Measurements from ENCODE around the gene CALCA. TPM values are rescaled to one million over a fixed set of nuclear protein-coding genes. Genes with fewer than 3 reads are reported as not detected.

The CALCA gene
- total RNA-seq, 1 donor from 2014 or later = not detected

GRCh38 chr11:14934641-14935351 is 37.4 kb downstream of the CALCA start:
- Histone ChIP-seq H3K27ac (no peak overlapping the region), H3K4me3 (no peak overlapping the region), H3K4me1 (no peaks in the 10 kb centered on the region), H3K27me3 (no peaks in the 10 kb centered on the region), H3K36me3 (no peaks in the 10 kb centered on the region), H3K9me3 (no peaks in the 10 kb centered on the region)
- no peak for DNase-seq (ENCODE audit: low spot score in 2 of 2)
- intact Hi-C loops (cut with DNase I) = no loop called here
- TF ChIP-seq CTCF (IDR thresholded peaks at IDR 0.05) = no peak

DNA sequence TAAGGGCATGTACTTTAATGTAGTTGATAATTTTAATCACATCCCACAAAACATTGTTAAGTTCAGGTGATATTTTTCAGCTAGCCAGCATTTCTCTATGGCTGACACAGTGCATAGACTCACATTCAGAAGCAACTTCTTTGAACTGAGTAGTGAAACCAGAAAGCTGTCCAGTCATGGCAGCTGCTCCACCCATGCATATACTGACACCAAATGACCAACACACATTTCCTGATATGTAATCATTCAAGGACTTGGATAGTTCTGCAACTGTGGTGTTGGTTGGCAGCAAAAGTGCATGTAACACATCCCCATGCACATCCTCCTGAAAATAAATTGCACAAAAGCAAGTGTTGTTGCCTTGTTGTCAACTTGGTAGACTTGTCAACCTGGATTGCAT is 39.7 kb downstream of the CALCA start:
- Histone ChIP-seq H3K27ac (no peak overlapping the region), H3K27me3 (no peaks in the 10 kb centered on the region), H3K4me3 (no peak overlapping the region), H3K4me1 (no peaks in the 10 kb centered on the region), H3K9me3 (peaks cover 0 to 4% of the 10 kb centered on the region in 2 donors), H3K36me3 (no peaks in the 10 kb centered on the region)
- DNase-seq (ENCODE audit: low spot score in 2 of 2) = no peak
- intact Hi-C loops (cut with DNase I) = no loop called here
- TF ChIP-seq CTCF (IDR thresholded peaks at IDR 0.05) = no peak

- no peak for DNase-seq (ENCODE audit: low spot score in 2 of 2)
- intact Hi-C loops (cut with DNase I) = no loop called here
- no peaks in the 10 kb centered on the region for H3K4me1 ChIP-seq
- no peak overlapping the region for H3K4me3 ChIP-seq
- H3K27ac ChIP-seq = no peak overlapping the region
- peaks cover 0 to 4% of the 10 kb centered on the region in 2 donors for H3K9me3 ChIP-seq
- no peaks in the 10 kb centered on the region for H3K36me3 ChIP-seq
- H3K27me3 ChIP-seq = no peaks in the 10 kb centered on the region
- no peak for TF ChIP-seq CTCF (IDR thresholded peaks at IDR 0.05)
Observed at GRCh38 chr11:14930369-14930768, 41.8 kb downstream of the CALCA start.

- H3K36me3 ChIP-seq = no peaks in the 10 kb centered on the region
- H3K9me3 ChIP-seq = peaks cover 0 to 4% of the 10 kb centered on the region in 2 donors
- H3K4me3 ChIP-seq = no peak overlapping the region
- H3K27ac ChIP-seq = no peak overlapping the region
- H3K27me3 ChIP-seq = no peaks in the 10 kb centered on the region
- intact Hi-C loops (cut with DNase I) = no loop called here
- DNase-seq (ENCODE audit: low spot score in 2 of 2) = no peak
- H3K4me1 ChIP-seq = no peaks in the 10 kb centered on the region
- no peak for TF ChIP-seq CTCF (IDR thresholded peaks at IDR 0.05)
Observed at GRCh38 chr11:14927146-14927545, 45.0 kb downstream of the CALCA start.

DNA sequence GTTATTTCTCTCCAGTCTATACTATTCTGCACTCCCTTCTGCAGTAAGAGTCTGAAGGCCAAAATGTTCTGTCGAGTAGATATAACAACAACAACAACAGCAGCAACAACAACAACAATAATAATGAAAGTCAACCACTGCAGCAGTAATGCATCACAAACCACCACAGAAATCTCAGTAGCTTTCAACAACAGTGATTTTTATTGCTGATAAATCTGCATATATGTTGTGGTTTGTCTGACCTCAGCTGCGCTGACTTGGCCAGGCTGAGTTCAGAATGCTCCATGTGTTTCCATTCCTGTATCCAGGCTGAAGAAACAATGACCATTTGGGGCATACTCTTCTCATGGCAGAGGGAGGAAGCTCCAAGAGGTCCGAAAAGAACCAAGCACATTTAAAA is 47.8 kb downstream of the CALCA start:
- no peak for DNase-seq (ENCODE audit: low spot score in 2 of 2)
- Histone ChIP-seq H3K4me3 (no peak overlapping the region), H3K9me3 (peaks cover 0 to 4% of the 10 kb centered on the region in 2 donors), H3K4me1 (no peaks in the 10 kb centered on the region), H3K27ac (no peak overlapping the region), H3K27me3 (no peaks in the 10 kb centered on the region), H3K36me3 (no peaks in the 10 kb centered on the region)
- TF ChIP-seq CTCF (IDR thresholded peaks at IDR 0.05) = no peak
- intact Hi-C loops (cut with DNase I) = no loop called here

Other genes starting within 250 kb of the CALCA start
- gene CYP2R1, start 80.1 kb downstream of the CALCA start, total RNA-seq = 40.1 TPM
- gene CALCB, start 101.2 kb upstream of the CALCA start, total RNA-seq = not detected
- gene INSC, start 142.6 kb upstream of the CALCA start, total RNA-seq = not detected